Uterus (tissue), 2 donors: Measurements from ENCODE around the gene NRXN3.

Source experiments
- CTCF ChIP-seq, 4 experiments: fragments of 200-600 bp in 2 of 4; fragments of 450-650 bp in 2 of 4; sonication (generic) in 2 of 4; IDR thresholded peaks; one replicate each; pipeline ENCODE4 v1.5.1; 2016 to 2019; ENCODE audit warnings: antibody characterized with exemption in 4 of 4, mild to moderate bottlenecking in 2 of 4, moderate library complexity in 1 of 4
- POLR2A ChIP-seq, 2 donors: fragments of 450-650 bp; IDR thresholded peaks; one replicate each; pipeline ENCODE4 v1.6.1; 2016; ENCODE audit warnings: antibody characterized with exemption in 2 of 2, mild to moderate bottlenecking in 1 of 2, moderate library complexity in 1 of 2

GRCh38 chr14:78763746-78764145 lies 593.6 kb downstream of the NRXN3 start:
- TF ChIP-seq CTCF (IDR thresholded peaks at IDR 0.05) (no peak), POLR2A (IDR thresholded peaks at IDR 0.05) (no peak)
